HepG2 (cell line): ENCODE results near the gene SLFN12L. TPM values are rescaled to one million over a fixed set of nuclear protein-coding genes. Genes with fewer than 3 reads are reported as not detected.

Source experiments
- ARID4A ChIP-seq: sonication (generic); formaldehyde crosslinking; IDR thresholded peaks from 2 replicates; pipeline ENCODE4 v1.5.0; 2020; ENCODE audit warnings: mild to moderate bottlenecking, missing genetic modification reagents, borderline replicate concordance
- CREB3 ChIP-seq: sonication (generic); formaldehyde crosslinking; IDR thresholded peaks from 2 replicates; pipeline ENCODE4 v1.5.0; 2020; ENCODE audit warnings: missing genetic modification reagents
- NFAT5 ChIP-seq: sonication (generic); formaldehyde crosslinking; IDR thresholded peaks from 2 replicates; pipeline ENCODE4 v1.4.0; 2020; ENCODE audit warnings: missing genetic modification reagents
- RFX1 ChIP-seq: fragments of 450-650 bp; IDR thresholded peaks from 2 replicates; pipeline ENCODE4 v1.6.1; 2017
- SNAPC4 ChIP-seq: sonication (generic); formaldehyde crosslinking; IDR thresholded peaks from 2 replicates; pipeline ENCODE4 v1.4.0; 2020; ENCODE audit warnings: mild to moderate bottlenecking, missing genetic modification reagents
- ZNF616 ChIP-seq: sonication (generic); formaldehyde crosslinking; IDR thresholded peaks from 2 replicates; pipeline ENCODE4 v1.5.0; 2020; ENCODE audit warnings: low read depth, mild to moderate bottlenecking, missing genetic modification reagents
- polyA plus RNA-seq, 8 experiments: library from polyadenylated mRNA; depleted of rRNA in 3 of 8; stranded (reverse) in 7 of 8; unstranded in 1 of 8; fragments of >200 nt; fragmentation: Illumina TruSeq in 4 of 8; extraction: Trizol in 4 of 8; gene quantifications; 2 replicates each; pipeline versions ENCODE4 v1.2.1 to v1.2.3, GENCODE V29; 2011 to 2016; ENCODE audit warnings: low read depth in 4 of 8, missing spikeins in 1 of 8, mixed read lengths in 1 of 8; ENCODE audit not compliant: insufficient read depth in 1 of 8
- total RNA-seq, 5 experiments: library from RNA; depleted of rRNA; stranded (reverse); fragments of >200 nt; fragmentation: Illumina TruSeq; extraction: Trizol; gene quantifications; 2 replicates each; pipeline ENCODE4 v1.2.3, GENCODE V29; 2016; ENCODE audit warnings: low read depth in 1 of 5

The SLFN12L gene
- total and polyA plus RNA-seq, 2 of the 13 experiments (the other 11 are each of a cell fraction or from before 2014, with no cell fraction given): not detected

- TF ChIP-seq SNAPC4 (CRISPR knock-in tag) (no peak), CREB3 (CRISPR knock-in tag) (no peak), ZNF616 (no peak), NFAT5 (no peak), ARID4A (CRISPR knock-in tag) (no peak), RFX1 (no peak)
Measured at GRCh38 chr17:35429702-35430101, 107.8 kb downstream of the SLFN12L start (continued).
